ENCODE data around the gene CACNA1C.

The CACNA1C gene

DNA sequence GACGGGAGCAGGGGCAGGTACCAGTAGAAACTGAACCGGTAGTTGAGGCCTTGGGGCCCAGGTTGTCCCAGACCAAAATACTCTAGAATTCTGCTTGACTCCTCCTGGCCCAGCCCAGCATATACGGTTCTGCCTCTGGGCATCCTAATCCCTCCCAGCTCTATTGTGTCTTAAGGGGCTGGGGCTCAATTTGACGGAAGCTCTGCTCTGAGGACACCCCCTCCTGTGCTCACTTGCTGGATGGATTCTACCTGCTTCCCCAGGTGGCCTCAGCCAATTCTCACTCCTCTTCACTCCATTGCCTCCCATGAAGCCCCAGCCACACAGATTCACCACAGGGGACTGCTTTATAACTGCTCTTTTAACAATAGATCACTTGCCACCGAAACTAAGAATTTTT lies 522.5 kb downstream of the CACNA1C start:
- no peak overlapping the region for H3K27ac ChIP-seq (ENCODE audit: poor library complexity, severe bottlenecking)
- TF ChIP-seq, protein P1, sequence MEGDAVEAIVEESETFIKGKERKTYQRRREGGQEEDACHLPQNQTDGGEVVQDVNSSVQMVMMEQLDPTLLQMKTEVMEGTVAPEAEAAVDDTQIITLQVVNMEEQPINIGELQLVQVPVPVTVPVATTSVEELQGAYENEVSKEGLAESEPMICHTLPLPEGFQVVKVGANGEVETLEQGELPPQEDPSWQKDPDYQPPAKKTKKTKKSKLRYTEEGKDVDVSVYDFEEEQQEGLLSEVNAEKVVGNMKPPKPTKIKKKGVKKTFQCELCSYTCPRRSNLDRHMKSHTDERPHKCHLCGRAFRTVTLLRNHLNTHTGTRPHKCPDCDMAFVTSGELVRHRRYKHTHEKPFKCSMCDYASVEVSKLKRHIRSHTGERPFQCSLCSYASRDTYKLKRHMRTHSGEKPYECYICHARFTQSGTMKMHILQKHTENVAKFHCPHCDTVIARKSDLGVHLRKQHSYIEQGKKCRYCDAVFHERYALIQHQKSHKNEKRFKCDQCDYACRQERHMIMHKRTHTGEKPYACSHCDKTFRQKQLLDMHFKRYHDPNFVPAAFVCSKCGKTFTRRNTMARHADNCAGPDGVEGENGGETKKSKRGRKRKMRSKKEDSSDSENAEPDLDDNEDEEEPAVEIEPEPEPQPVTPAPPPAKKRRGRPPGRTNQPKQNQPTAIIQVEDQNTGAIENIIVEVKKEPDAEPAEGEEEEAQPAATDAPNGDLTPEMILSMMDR (IDR thresholded peaks at IDR 0.05; ENCODE audit: poor library complexity, severe bottlenecking) = no peak
- DNase-seq (ENCODE audit: low spot score) = no peak
- no peak overlapping the region for H3K4me3 ChIP-seq (ENCODE audit: severe bottlenecking)
- no peaks in the 10 kb centered on the region for H3K4me1 ChIP-seq (ENCODE audit: insufficient read depth, poor library complexity, severe bottlenecking)
- H3K9me3 ChIP-seq (ENCODE audit: severe bottlenecking) = no peaks in the 10 kb centered on the region
- H3K27me3 ChIP-seq (ENCODE audit: insufficient read depth, poor library complexity, severe bottlenecking) = peaks cover 41% of the 10 kb centered on the region
- ATAC-seq (ENCODE audit: low read depth) = no peak; the same call in 2 of the 3 replicates
- no peaks in the 10 kb centered on the region for H3K36me3 ChIP-seq (ENCODE audit: low read depth)

DNA sequence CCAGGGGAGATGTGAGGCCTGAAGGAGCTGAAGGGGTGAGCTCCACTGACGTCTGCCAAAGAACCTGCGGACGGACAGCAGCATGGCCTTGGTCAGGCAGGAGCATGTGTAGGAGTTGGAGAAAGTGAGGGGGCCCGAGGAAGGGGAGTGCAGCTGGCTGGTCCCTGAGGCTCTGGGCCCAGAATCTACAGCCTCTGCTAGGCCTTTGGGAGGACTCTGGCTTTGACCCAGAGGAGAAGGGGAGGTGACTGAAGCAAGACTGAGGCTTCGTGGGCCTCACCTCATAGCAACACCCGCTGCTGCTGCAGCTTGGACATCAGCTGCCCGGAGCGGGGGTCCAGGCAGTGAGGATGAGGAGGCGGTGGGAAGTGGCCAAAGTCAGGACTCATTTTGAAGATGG lies 525.4 kb downstream of the CACNA1C start:
- Histone ChIP-seq H3K36me3 (ENCODE audit: low read depth) (no peaks in the 10 kb centered on the region), H3K4me3 (ENCODE audit: severe bottlenecking) (no peak overlapping the region), H3K27ac (ENCODE audit: poor library complexity, severe bottlenecking) (no peak overlapping the region), H3K4me1 (ENCODE audit: insufficient read depth, poor library complexity, severe bottlenecking) (no peaks in the 10 kb centered on the region), H3K9me3 (ENCODE audit: severe bottlenecking) (no peaks in the 10 kb centered on the region), H3K27me3 (ENCODE audit: insufficient read depth, poor library complexity, severe bottlenecking) (peaks cover 39% of the 10 kb centered on the region)
- TF ChIP-seq, protein P1 (IDR thresholded peaks at IDR 0.05; ENCODE audit: poor library complexity, severe bottlenecking) = no peak
- DNase-seq (ENCODE audit: low spot score) = no peak
- no peak for ATAC-seq (ENCODE audit: low read depth)

DNA sequence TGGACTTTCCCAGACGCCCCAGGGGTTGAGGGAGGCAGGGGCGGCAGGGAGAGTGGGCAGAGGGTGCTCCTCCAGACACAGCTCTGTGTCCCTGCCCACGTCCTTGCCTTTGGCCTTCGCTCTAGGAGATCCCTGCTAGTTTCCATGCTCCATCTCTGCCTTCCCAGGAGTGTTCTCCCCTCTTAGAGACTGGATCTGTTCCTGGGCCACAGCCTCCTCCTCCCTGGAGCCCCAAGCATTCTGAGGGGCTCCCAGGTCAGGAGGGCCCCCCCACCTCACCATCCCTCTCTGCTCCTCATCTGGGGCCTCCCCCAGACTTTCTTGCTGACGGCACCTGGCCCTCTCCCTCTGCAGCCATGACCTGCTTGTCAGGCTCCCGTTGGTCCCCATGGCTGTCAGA lies 526.0 kb downstream of the CACNA1C start:
- Histone ChIP-seq H3K9me3 (ENCODE audit: severe bottlenecking) (no peaks in the 10 kb centered on the region), H3K4me3 (ENCODE audit: severe bottlenecking) (no peak overlapping the region), H3K27ac (ENCODE audit: poor library complexity, severe bottlenecking) (no peak overlapping the region), H3K4me1 (ENCODE audit: insufficient read depth, poor library complexity, severe bottlenecking) (no peaks in the 10 kb centered on the region), H3K27me3 (ENCODE audit: insufficient read depth, poor library complexity, severe bottlenecking) (peaks cover 39% of the 10 kb centered on the region), H3K36me3 (ENCODE audit: low read depth) (no peaks in the 10 kb centered on the region)
- ATAC-seq (ENCODE audit: low read depth) (no peak), DNase-seq (ENCODE audit: low spot score) (no peak)
- TF ChIP-seq, protein P1 (IDR thresholded peaks at IDR 0.05; ENCODE audit: poor library complexity, severe bottlenecking) = no peak

DNA sequence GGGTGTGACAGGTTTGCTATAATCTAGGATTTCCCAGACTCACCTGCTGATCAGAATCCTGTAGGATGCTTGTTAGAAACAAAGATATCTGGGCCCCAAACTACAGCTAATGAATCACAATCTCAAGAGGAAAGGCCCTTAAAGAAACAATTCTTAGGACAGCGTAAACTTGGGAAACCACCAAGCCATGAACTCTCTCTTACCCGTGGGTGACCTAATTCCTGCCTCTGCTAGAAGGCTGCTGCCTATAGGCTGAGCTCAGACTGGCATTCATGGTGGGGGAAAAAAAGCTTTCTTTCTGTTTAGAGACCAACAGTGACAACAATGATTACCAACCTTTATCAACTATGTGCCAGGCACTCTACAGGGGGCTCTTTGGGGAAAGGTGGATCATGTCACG lies 528.0 kb downstream of the CACNA1C start:
- DNase-seq (ENCODE audit: low spot score) (peak; percentile 6), ATAC-seq (ENCODE audit: low read depth) (no peak)
- Histone ChIP-seq H3K4me3 (ENCODE audit: severe bottlenecking) (no peak overlapping the region), H3K27me3 (ENCODE audit: insufficient read depth, poor library complexity, severe bottlenecking) (peaks cover 51% of the 10 kb centered on the region), H3K4me1 (ENCODE audit: insufficient read depth, poor library complexity, severe bottlenecking) (no peaks in the 10 kb centered on the region), H3K27ac (ENCODE audit: poor library complexity, severe bottlenecking) (no peak overlapping the region), H3K9me3 (ENCODE audit: severe bottlenecking) (no peaks in the 10 kb centered on the region), H3K36me3 (ENCODE audit: low read depth) (no peaks in the 10 kb centered on the region)
- TF ChIP-seq, protein P1 (IDR thresholded peaks at IDR 0.05; ENCODE audit: poor library complexity, severe bottlenecking) = no peak

DNA sequence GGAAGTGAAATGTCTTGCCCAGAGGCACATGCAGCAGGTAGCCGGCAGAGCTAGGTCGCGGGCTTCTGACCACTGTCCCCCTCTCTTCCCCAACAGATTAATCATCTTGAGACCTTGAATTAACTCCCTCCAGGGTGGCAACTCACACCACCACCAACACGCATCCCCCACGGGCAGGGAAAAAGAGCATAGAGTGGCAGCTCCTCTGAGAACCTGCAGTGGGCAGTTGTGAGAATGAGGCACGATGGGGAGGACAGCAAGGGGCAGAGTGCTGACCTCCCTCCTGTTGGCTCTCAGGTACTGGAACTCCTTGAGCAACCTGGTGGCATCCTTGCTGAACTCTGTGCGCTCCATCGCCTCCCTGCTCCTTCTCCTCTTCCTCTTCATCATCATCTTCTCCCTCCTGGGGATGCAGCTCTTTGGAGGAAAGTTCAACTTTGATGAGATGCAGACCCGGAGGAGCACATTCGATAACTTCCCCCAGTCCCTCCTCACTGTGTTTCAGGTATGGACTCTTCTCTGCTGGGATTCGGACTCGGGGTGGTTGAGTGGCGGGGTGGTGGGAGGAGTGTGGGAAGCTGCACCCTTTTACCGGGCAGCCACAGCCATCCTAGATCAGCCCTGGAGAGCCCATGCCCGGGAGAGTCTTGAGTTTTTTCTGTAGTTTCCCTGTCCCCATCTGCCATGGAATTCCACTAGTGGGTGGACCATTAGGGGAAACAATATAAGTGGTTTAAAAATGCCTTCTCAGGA lies 528.7 kb downstream of the CACNA1C start:
- H3K9me3 ChIP-seq (ENCODE audit: severe bottlenecking) = no peaks in the 10 kb centered on the region
- H3K4me1 ChIP-seq (ENCODE audit: insufficient read depth, poor library complexity, severe bottlenecking) = no peaks in the 10 kb centered on the region
- H3K36me3 ChIP-seq (ENCODE audit: low read depth) = no peaks in the 10 kb centered on the region
- TF ChIP-seq, protein P1 (IDR thresholded peaks at IDR 0.05; ENCODE audit: poor library complexity, severe bottlenecking) = no peak
- H3K27me3 ChIP-seq (ENCODE audit: insufficient read depth, poor library complexity, severe bottlenecking) = peaks cover 56% of the 10 kb centered on the region
- H3K4me3 ChIP-seq (ENCODE audit: severe bottlenecking) = no peak overlapping the region
- ATAC-seq (ENCODE audit: low read depth) (no peak), DNase-seq (ENCODE audit: low spot score) (peak; percentile 35)
- no peak overlapping the region for H3K27ac ChIP-seq (ENCODE audit: poor library complexity, severe bottlenecking)

Data from RWPE2 (cell line).